Suprapubic skin (tissue), 4 donors: ENCODE measurements around the gene NTM. TPM values are rescaled to one million over a fixed set of nuclear protein-coding genes. Genes with fewer than 3 reads are reported as not detected.

ENCODE experiments used
- DNase-seq, 2 donors: peaks; one replicate each; pipeline ENCODE4 v3.0.0-alpha.2; 2019; ENCODE audit warnings: low spot score in 2 of 2
- H3K27ac ChIP-seq: fragments of 200-600 bp; sonication (generic); one replicate; pipeline ENCODE4 v1.5.1; 2019
- H3K27me3 ChIP-seq: fragments of 200-600 bp; sonication (generic); one replicate; pipeline ENCODE4 v1.5.1; 2019
- H3K36me3 ChIP-seq: fragments of 200-600 bp; sonication (generic); one replicate; pipeline ENCODE4 v1.5.1; 2019
- H3K4me1 ChIP-seq: fragments of 200-600 bp; sonication (generic); one replicate; pipeline ENCODE4 v1.5.1; 2019
- H3K4me3 ChIP-seq: fragments of 200-600 bp; sonication (generic); one replicate; pipeline ENCODE4 v1.5.1; 2019; ENCODE audit warnings: mild to moderate bottlenecking
- H3K9me3 ChIP-seq: fragments of 200-600 bp; sonication (generic); one replicate; pipeline ENCODE4 v1.5.1; 2019
- EP300 ChIP-seq: sonication (generic); formaldehyde crosslinking; IDR thresholded peaks from one replicate; pipeline ENCODE4 v1.6.1; 2017; ENCODE audit warnings: antibody characterized with exemption
- POLR2A ChIP-seq, 2 donors: fragments of 450-650 bp; IDR thresholded peaks; one replicate each; pipeline ENCODE4 v1.6.1; 2017; ENCODE audit warnings: antibody characterized with exemption in 2 of 2, mild to moderate bottlenecking in 2 of 2, moderate library complexity in 2 of 2
- POLR2AphosphoS5 ChIP-seq, 3 donors: sonication (generic); formaldehyde crosslinking; IDR thresholded peaks; one replicate each; pipeline ENCODE4 v1.6.1; 2017; ENCODE audit warnings: antibody characterized with exemption in 3 of 3
- WGBS: methylation state at CpG from one replicate; pipeline ENCODE4 v1.1.5; 2018; 5-methylcytosine and 5-hydroxymethylcytosine counted together
- total RNA-seq, 4 donors: library from RNA; depleted of rRNA; stranded (reverse); fragments of >200 nt; gene quantifications; one replicate each; pipeline ENCODE4 v1.1.0, GENCODE V29; 2016
- TF ChIP-seq, protein P1 (sequence below), 2 donors: fragments of 200-600 bp in 1 of 2; fragments of 450-650 bp in 1 of 2; sonication (generic) in 1 of 2; IDR thresholded peaks; one replicate each; pipeline ENCODE4 v1.5.1; 2016 to 2019; ENCODE audit warnings: antibody characterized with exemption in 2 of 2, mild to moderate bottlenecking in 1 of 2, moderate library complexity in 1 of 2

Gene NTM
- total RNA-seq, 4 donors from 2014 or later, result 0.19 to 19.1 (median 2.1) TPM

DNA sequence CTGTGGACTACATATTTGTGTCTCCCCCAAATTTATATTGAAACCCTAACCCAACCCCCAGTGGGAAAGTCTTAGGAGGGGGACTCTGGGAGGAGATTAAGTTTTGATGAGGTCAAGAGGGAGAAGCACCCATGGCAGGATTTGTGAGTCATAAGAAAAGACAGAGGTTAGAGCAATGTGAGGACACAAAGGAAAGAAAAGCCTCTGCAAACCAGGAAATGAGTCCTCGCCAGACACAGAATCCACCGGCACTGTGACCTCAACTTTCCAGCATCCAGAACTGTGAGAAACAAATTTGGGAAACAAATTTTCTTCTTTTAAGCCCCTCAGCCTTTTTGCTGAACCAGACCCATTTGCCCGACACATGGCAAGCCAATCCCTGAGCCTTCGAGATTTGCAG, 397.0 kb downstream of the NTM start:
- TF ChIP-seq POLR2A (IDR thresholded peaks at IDR 0.05) (no peak), POLR2AphosphoS5 (IDR thresholded peaks at IDR 0.05) (no peak), EP300 (no peak)
- TF ChIP-seq, protein P1, sequence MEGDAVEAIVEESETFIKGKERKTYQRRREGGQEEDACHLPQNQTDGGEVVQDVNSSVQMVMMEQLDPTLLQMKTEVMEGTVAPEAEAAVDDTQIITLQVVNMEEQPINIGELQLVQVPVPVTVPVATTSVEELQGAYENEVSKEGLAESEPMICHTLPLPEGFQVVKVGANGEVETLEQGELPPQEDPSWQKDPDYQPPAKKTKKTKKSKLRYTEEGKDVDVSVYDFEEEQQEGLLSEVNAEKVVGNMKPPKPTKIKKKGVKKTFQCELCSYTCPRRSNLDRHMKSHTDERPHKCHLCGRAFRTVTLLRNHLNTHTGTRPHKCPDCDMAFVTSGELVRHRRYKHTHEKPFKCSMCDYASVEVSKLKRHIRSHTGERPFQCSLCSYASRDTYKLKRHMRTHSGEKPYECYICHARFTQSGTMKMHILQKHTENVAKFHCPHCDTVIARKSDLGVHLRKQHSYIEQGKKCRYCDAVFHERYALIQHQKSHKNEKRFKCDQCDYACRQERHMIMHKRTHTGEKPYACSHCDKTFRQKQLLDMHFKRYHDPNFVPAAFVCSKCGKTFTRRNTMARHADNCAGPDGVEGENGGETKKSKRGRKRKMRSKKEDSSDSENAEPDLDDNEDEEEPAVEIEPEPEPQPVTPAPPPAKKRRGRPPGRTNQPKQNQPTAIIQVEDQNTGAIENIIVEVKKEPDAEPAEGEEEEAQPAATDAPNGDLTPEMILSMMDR (IDR thresholded peaks at IDR 0.05), result no peak
- H3K9me3 ChIP-seq, result no peaks in the 10 kb centered on the region
- no peak for DNase-seq
- H3K27ac ChIP-seq, result no peak overlapping the region
- WGBS, result 87% methylated on average over 4 of the region's 4 CpGs
- H3K36me3 ChIP-seq, result no peaks in the 10 kb centered on the region
- H3K4me1 ChIP-seq, result no peaks in the 10 kb centered on the region
- H3K27me3 ChIP-seq, result peaks cover 6% of the 10 kb centered on the region
- H3K4me3 ChIP-seq, result no peak overlapping the region

DNA sequence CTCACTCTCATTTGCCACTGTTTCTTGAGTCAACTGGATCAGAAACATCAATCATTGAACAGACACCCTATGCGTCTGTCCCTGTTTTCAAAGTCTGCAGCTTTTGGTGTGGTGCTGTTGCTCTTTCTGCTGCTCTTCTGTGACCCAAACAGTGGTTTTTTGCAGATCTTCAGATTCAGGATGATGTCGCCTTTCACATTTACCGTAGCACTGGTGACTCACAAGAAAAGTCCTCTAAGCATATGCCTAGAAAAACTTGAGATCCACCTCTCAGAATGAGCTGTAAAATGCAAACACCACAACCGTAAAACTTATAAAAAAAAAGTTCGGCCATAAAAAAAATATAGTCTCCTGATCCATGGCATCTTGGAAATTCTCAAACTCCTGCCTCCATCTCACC, 400.4 kb downstream of the NTM start:
- Histone ChIP-seq H3K27me3 (no peaks in the 10 kb centered on the region), H3K4me3 (no peak overlapping the region), H3K27ac (no peak overlapping the region), H3K4me1 (no peaks in the 10 kb centered on the region), H3K36me3 (no peaks in the 10 kb centered on the region), H3K9me3 (no peaks in the 10 kb centered on the region)
- 90% methylated on average over 5 of the region's 5 CpGs for WGBS
- TF ChIP-seq POLR2A (IDR thresholded peaks at IDR 0.05), result no peak
- no peak for TF ChIP-seq EP300
- TF ChIP-seq, protein P1 (IDR thresholded peaks at IDR 0.05), result no peak
- TF ChIP-seq POLR2AphosphoS5 (IDR thresholded peaks at IDR 0.05), result no peak
- DNase-seq, result no peak

DNA sequence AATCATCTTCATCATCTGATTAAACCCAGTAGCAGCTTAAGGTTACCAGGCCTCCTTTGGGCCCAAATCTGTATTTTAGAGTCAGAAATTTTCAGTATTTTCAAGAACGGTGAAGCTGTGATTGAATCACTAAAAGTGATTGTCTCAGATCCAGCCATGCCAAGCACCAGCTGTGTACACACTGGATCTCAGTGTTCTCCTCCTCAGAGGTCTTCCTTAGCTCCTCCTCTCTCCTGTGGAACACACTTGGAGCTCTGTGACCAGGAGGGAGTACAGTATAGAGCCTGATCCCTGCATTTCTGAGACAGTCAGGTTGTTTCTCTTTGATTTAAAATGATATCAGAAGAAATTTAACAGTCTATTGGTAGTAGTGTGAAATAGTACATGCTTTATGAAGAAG, 401.1 kb downstream of the NTM start:
- Histone ChIP-seq H3K36me3 (no peaks in the 10 kb centered on the region), H3K27me3 (peaks cover under 1% of the 10 kb centered on the region), H3K4me3 (no peak overlapping the region), H3K27ac (no peak overlapping the region), H3K4me1 (no peaks in the 10 kb centered on the region), H3K9me3 (no peaks in the 10 kb centered on the region)
- DNase-seq, result no peak
- WGBS, result 89% methylated on average over 1 of the region's 1 CpG
- TF ChIP-seq EP300, result no peak
- TF ChIP-seq POLR2A (IDR thresholded peaks at IDR 0.05), result no peak
- TF ChIP-seq, protein P1 (IDR thresholded peaks at IDR 0.05), result no peak

DNA sequence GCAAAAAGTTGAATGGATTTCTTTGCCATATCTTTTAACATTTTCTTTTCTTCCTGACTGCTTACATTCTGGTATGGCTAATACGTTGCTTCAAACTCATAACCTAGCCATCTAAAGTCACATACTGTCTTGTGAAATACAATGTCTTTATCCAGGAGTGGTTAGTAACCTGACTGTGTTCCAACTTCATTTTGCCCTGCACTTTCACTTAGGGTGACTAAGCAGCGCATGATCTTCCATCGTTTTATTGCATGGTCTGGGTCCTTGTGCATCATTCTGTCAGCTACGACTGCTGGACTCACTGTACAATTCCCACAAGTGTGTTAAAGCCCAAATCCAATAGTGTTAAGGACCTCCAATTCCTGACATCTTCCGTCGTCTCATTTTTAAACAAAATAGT, 403.2 kb downstream of the NTM start:
- Histone ChIP-seq H3K36me3 (no peaks in the 10 kb centered on the region), H3K27ac (no peak overlapping the region), H3K4me1 (no peaks in the 10 kb centered on the region), H3K9me3 (no peaks in the 10 kb centered on the region), H3K27me3 (peaks cover 4% of the 10 kb centered on the region), H3K4me3 (no peak overlapping the region)
- no peak for DNase-seq
- TF ChIP-seq POLR2AphosphoS5 (IDR thresholded peaks at IDR 0.05) (no peak), EP300 (no peak), POLR2A (IDR thresholded peaks at IDR 0.05) (no peak)
- TF ChIP-seq, protein P1 (IDR thresholded peaks at IDR 0.05), result no peak
- 93% methylated on average over 6 of the region's 6 CpGs for WGBS

DNA sequence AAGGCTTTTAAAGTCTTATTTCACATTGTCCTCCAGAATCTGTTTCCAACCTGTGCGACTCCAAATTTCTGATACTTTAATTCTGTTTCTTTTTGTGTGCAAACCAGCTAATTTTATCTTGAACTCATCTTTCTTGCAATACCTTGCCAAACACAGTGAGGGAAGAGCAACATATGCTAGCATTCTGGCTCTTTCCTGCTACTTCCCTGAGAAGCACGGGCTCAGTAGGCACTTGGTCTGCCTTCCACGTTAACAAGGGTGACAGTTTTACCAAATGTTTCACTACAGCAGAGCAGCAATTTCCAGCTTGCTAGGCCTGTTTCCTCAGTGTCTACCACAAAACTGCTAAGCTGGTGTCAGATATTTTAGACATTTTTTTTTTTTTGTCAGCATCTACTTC, 405.8 kb downstream of the NTM start:
- Histone ChIP-seq H3K27ac (no peak overlapping the region), H3K9me3 (no peaks in the 10 kb centered on the region), H3K27me3 (peaks cover 4% of the 10 kb centered on the region), H3K4me3 (no peak overlapping the region), H3K36me3 (no peaks in the 10 kb centered on the region), H3K4me1 (no peaks in the 10 kb centered on the region)
- 78% methylated on average over 3 of the region's 3 CpGs for WGBS
- no peak for DNase-seq
- TF ChIP-seq EP300, result no peak
- no peak for TF ChIP-seq POLR2A (IDR thresholded peaks at IDR 0.05)
- TF ChIP-seq POLR2AphosphoS5 (IDR thresholded peaks at IDR 0.05), result no peak
- TF ChIP-seq, protein P1 (IDR thresholded peaks at IDR 0.05), result no peak
